H9 (cell line): Measurements from ENCODE around the gene CCDC18. TPM values are rescaled to one million over a fixed set of nuclear protein-coding genes. Genes with fewer than 3 reads are reported as not detected.

ENCODE experiments used
- DNase-seq: peaks from one replicate; pipeline ENCODE4 v3.0.0-alpha.2; 2017
- H2AFZ ChIP-seq: one replicate; pipeline ENCODE4 v1.6.1; 2013; ENCODE audit warnings: mild to moderate bottlenecking, low read length, control low read depth, moderate library complexity
- H2AK5ac ChIP-seq: 2 replicates; pipeline ENCODE4 v1.6.1; 2013; ENCODE audit warnings: low read length, control low read depth, mixed read lengths; ENCODE audit not compliant: insufficient read length
- H2BK120ac ChIP-seq: one replicate; pipeline ENCODE4 v1.6.1; 2013; ENCODE audit warnings: low read depth, mild to moderate bottlenecking, low read length, control low read depth, inconsistent platforms; ENCODE audit not compliant: poor library complexity, severe bottlenecking
- H2BK12ac ChIP-seq: 2 replicates; pipeline ENCODE4 v1.6.1; 2013; ENCODE audit warnings: low read length, control low read depth, mixed read lengths, low read depth; ENCODE audit not compliant: insufficient read length
- H2BK15ac ChIP-seq: 2 replicates; pipeline ENCODE4 v1.6.1; 2013; ENCODE audit warnings: low read depth, low read length, control low read depth
- H2BK20ac ChIP-seq: one replicate; pipeline ENCODE4 v1.6.1; 2013; ENCODE audit warnings: low read depth, mild to moderate bottlenecking, low read length, control low read depth, inconsistent platforms; ENCODE audit not compliant: poor library complexity, severe bottlenecking
- H2BK5ac ChIP-seq: 2 replicates; pipeline ENCODE4 v1.6.1; 2013; ENCODE audit warnings: low read length, control low read depth, mixed read lengths; ENCODE audit not compliant: insufficient read length
- H3K14ac ChIP-seq: 2 replicates; pipeline ENCODE4 v1.6.1; 2013; ENCODE audit warnings: low read length, control low read depth; ENCODE audit not compliant: insufficient read depth
- H3K18ac ChIP-seq: 2 replicates; pipeline ENCODE4 v1.6.1; 2013; ENCODE audit warnings: low read depth, mild to moderate bottlenecking, mixed read lengths, low read length, control low read depth; ENCODE audit not compliant: insufficient read length
- H3K23ac ChIP-seq: 2 replicates; pipeline ENCODE4 v1.6.1; 2013; ENCODE audit warnings: low read length, control low read depth, mixed read lengths, low read depth; ENCODE audit not compliant: insufficient read length
- H3K23me2 ChIP-seq: 2 replicates; pipeline ENCODE4 v1.6.1; 2013; ENCODE audit warnings: low read depth, mild to moderate bottlenecking, mixed read lengths, low read length, control low read depth; ENCODE audit not compliant: insufficient read length, poor library complexity, severe bottlenecking
- H3K27ac ChIP-seq: 2 replicates; pipeline ENCODE4 v1.5.1; 2013; ENCODE audit warnings: low read length, control low read depth, mixed read lengths, low read depth; ENCODE audit not compliant: insufficient read length
- H3K27me3 ChIP-seq: 2 replicates; pipeline ENCODE4 v1.6.1; 2013; ENCODE audit warnings: low read length, control low read depth, inconsistent platforms; ENCODE audit not compliant: insufficient read depth
- H3K4ac ChIP-seq: 2 replicates; pipeline ENCODE4 v1.6.1; 2013; ENCODE audit warnings: low read depth, mild to moderate bottlenecking, control low read depth, inconsistent platforms, low read length, moderate library complexity
- H3K4me1 ChIP-seq: 2 replicates; pipeline ENCODE4 v1.6.1; 2013; ENCODE audit warnings: low read length, control low read depth, inconsistent platforms; ENCODE audit not compliant: insufficient read depth
- H3K4me2 ChIP-seq: 2 replicates; pipeline ENCODE4 v1.6.1; 2013; ENCODE audit warnings: low read length, control low read depth, mixed read lengths; ENCODE audit not compliant: insufficient read length, insufficient read depth
- H3K56ac ChIP-seq: 2 replicates; pipeline ENCODE4 v1.6.1; 2013; ENCODE audit warnings: low read depth, mild to moderate bottlenecking, mixed read lengths, low read length, control low read depth; ENCODE audit not compliant: insufficient read length
- H3K79me1 ChIP-seq: 2 replicates; pipeline ENCODE4 v1.6.1; 2013; ENCODE audit warnings: low read depth, mild to moderate bottlenecking, moderate library complexity, low read length, control low read depth, inconsistent platforms; ENCODE audit not compliant: insufficient read depth, poor library complexity, severe bottlenecking
- H3K79me2 ChIP-seq: 2 replicates; pipeline ENCODE4 v1.6.1; 2013; ENCODE audit warnings: low read length, control low read depth, inconsistent platforms; ENCODE audit not compliant: insufficient read depth
- H3K9ac ChIP-seq: 2 replicates; pipeline ENCODE4 v1.6.1; 2013; ENCODE audit warnings: low read length, control low read depth, mixed read lengths; ENCODE audit not compliant: insufficient read length; ENCODE audit errors: extremely low read depth
- H3K9me3 ChIP-seq: one replicate; pipeline ENCODE4 v1.6.1; 2013; ENCODE audit warnings: low read depth, low read length, inconsistent platforms; ENCODE audit not compliant: control insufficient read depth
- H3T11ph ChIP-seq: one replicate; pipeline ENCODE4 v1.6.1; 2013; ENCODE audit warnings: mild to moderate bottlenecking, low read length, control low read depth, inconsistent platforms
- H4K20me1 ChIP-seq: one replicate; pipeline ENCODE4 v1.6.1; 2013; ENCODE audit not compliant: control insufficient read depth, insufficient read length, insufficient read depth
- H4K5ac ChIP-seq: 2 replicates; pipeline ENCODE4 v1.6.1; 2013; ENCODE audit warnings: low read depth, mild to moderate bottlenecking, mixed read lengths, low read length, control low read depth; ENCODE audit not compliant: insufficient read length
- H4K8ac ChIP-seq: replicated peaks from 2 replicates; pipeline ENCODE4 v1.6.1; 2013; ENCODE audit warnings: low read length, control low read depth, mixed read lengths, low read depth; ENCODE audit not compliant: insufficient read length
- H4K91ac ChIP-seq: 2 replicates; pipeline ENCODE4 v1.6.1; 2013; ENCODE audit warnings: low read depth, mild to moderate bottlenecking, moderate library complexity, mixed read lengths, low read length, control low read depth; ENCODE audit not compliant: insufficient read length
- H3K27ac Mint-ChIP-seq, 3 experiments: 2 replicates in 2 of 3; 3 replicates in 1 of 3; pipeline ENCODE4 v1.8.0; 2020 to 2021; ENCODE audit warnings: mixed read lengths in 3 of 3, mild to moderate bottlenecking in 1 of 3, moderate library complexity in 1 of 3
- H3K27me3 Mint-ChIP-seq: 2 replicates; pipeline ENCODE4 v1.8.0; 2021; ENCODE audit warnings: low read depth, mild to moderate bottlenecking, moderate library complexity, mixed read lengths
- H3K36me3 Mint-ChIP-seq, 3 experiments: 2 replicates in 2 of 3; 3 replicates in 1 of 3; pipeline ENCODE4 v1.8.0; 2020 to 2021; ENCODE audit warnings: low read depth in 3 of 3, mixed read lengths in 3 of 3; ENCODE audit not compliant: insufficient read depth in 1 of 3
- H3K4me1 Mint-ChIP-seq, 2 experiments: 2 replicates each; pipeline ENCODE4 v1.8.0; 2020; ENCODE audit warnings: mixed read lengths in 2 of 2
- H3K4me3 Mint-ChIP-seq, 2 experiments: 2 replicates in 1 of 2; 3 replicates in 1 of 2; pipeline ENCODE4 v1.8.0; 2020 to 2021; ENCODE audit warnings: mild to moderate bottlenecking in 2 of 2, mixed read lengths in 2 of 2, moderate library complexity in 1 of 2
- H3K9me3 Mint-ChIP-seq, 2 experiments: 2 replicates in 1 of 2; 3 replicates in 1 of 2; pipeline ENCODE4 v1.8.0; 2020; ENCODE audit warnings: mild to moderate bottlenecking in 2 of 2, mixed read lengths in 2 of 2, moderate library complexity in 1 of 2
- WGBS: extraction: QIAGEN DNeasy Blood & Tissue Kit; methylation state at CpG from one replicate; pipeline ENCODE4 v1.1.7; 2013; ENCODE audit warnings: missing lambda C conversion rate, low lambda C conversion rate, mixed read lengths; ENCODE audit not compliant: insufficient read length; ENCODE audit errors: extremely low coverage; 5-methylcytosine and 5-hydroxymethylcytosine counted together
- total RNA-seq: library from RNA; stranded (reverse); gene quantifications from 2 replicates; pipeline ENCODE4 v1.2.1, GENCODE V29; 2021
- TF ChIP-seq, protein P1 (sequence below): fragments of 200-600 bp; sonication (generic); conservative IDR thresholded peaks from 3 replicates; pipeline ENCODE4 v1.8.0; 2021; ENCODE audit warnings: antibody characterized with exemption, mild to moderate bottlenecking

Gene CCDC18
- total RNA-seq, 1 experiment from 2014 or later, result 19.5 TPM

- Histone ChIP-seq H3K9me3 (no peaks in the 10 kb centered on the region), H2BK20ac (no peak overlapping the region), H3K9ac (no peak overlapping the region), H3K27me3 (no peaks in the 10 kb centered on the region), H4K20me1 (no peaks in the 10 kb centered on the region), H3K79me2 (no peaks in the 10 kb centered on the region), H3T11ph (no peak overlapping the region), H3K4me2 (no peak overlapping the region), H3K4me1 (no peaks in the 10 kb centered on the region), H2AK5ac (no peak overlapping the region), H4K8ac (no peak overlapping the region), H3K23ac (no peak overlapping the region), H2BK12ac (no peak overlapping the region), H2BK120ac (no peak overlapping the region), H2BK15ac (no peak overlapping the region), H3K14ac (no peak overlapping the region), H3K18ac (no peak overlapping the region), H3K27ac (no peak overlapping the region), H4K5ac (no peak overlapping the region), H3K79me1 (no peaks in the 10 kb centered on the region), H2AFZ (no peak overlapping the region), H2BK5ac (no peak overlapping the region), H4K91ac (no peak overlapping the region), H3K23me2 (no peaks in the 10 kb centered on the region), H3K56ac (no peak overlapping the region), H3K4ac (no peak overlapping the region)
- Mint-ChIP-seq H3K4me3 (no peak overlapping the region), H3K9me3 (no peaks in the 10 kb centered on the region), H3K36me3 (peaks cover 3 to 29% (median 17%) of the 10 kb centered on the region in 3 experiments; a peak in 5 of 7 replicates), H3K4me1 (peaks cover 15% of the 10 kb centered on the region in 2 experiments), H3K27ac (no peak overlapping the region), H3K27me3 (no peaks in the 10 kb centered on the region)
- TF ChIP-seq, protein P1, sequence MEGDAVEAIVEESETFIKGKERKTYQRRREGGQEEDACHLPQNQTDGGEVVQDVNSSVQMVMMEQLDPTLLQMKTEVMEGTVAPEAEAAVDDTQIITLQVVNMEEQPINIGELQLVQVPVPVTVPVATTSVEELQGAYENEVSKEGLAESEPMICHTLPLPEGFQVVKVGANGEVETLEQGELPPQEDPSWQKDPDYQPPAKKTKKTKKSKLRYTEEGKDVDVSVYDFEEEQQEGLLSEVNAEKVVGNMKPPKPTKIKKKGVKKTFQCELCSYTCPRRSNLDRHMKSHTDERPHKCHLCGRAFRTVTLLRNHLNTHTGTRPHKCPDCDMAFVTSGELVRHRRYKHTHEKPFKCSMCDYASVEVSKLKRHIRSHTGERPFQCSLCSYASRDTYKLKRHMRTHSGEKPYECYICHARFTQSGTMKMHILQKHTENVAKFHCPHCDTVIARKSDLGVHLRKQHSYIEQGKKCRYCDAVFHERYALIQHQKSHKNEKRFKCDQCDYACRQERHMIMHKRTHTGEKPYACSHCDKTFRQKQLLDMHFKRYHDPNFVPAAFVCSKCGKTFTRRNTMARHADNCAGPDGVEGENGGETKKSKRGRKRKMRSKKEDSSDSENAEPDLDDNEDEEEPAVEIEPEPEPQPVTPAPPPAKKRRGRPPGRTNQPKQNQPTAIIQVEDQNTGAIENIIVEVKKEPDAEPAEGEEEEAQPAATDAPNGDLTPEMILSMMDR, result no peak
- DNase-seq, result no peak
- no CpG with 5 or more reads among the region's 1 CpG for WGBS
Observed at GRCh38 chr1:93186667-93187066, 6.1 kb downstream of the CCDC18 start.
